IMR-90 (cell line): ENCODE measurements around the gene ATP1B2.

ENCODE experiments used
- CEBPB ChIP-seq: IDR thresholded peaks from 2 replicates; pipeline ENCODE4 v1.6.1; 2012; ENCODE audit warnings: low read depth, low read length, improper control_type of control experiment
- FOS ChIP-seq: fragments of 150-350 bp; IDR thresholded peaks from 2 replicates; pipeline ENCODE4 v1.6.1; 2016; ENCODE audit warnings: low read depth, low read length
- MAFK ChIP-seq: IDR thresholded peaks from 2 replicates; pipeline ENCODE4 v1.6.1; 2012; ENCODE audit warnings: low read depth, low read length, improper control_type of control experiment
- MAZ ChIP-seq: IDR thresholded peaks from 2 replicates; pipeline ENCODE4 v1.6.1; 2012; ENCODE audit warnings: low read depth, mild to moderate bottlenecking, low read length, improper control_type of control experiment, moderate library complexity, borderline replicate concordance
- MXI1 ChIP-seq: IDR thresholded peaks from 2 replicates; pipeline ENCODE4 v1.6.1; 2012; ENCODE audit warnings: low read depth, mild to moderate bottlenecking, low read length, moderate library complexity, borderline replicate concordance
- POLR2A ChIP-seq: IDR thresholded peaks from 2 replicates; pipeline ENCODE4 v1.6.1; 2012; ENCODE audit warnings: mild to moderate bottlenecking, low read depth, low read length
- RCOR1 ChIP-seq: IDR thresholded peaks from 2 replicates; pipeline ENCODE4 v1.6.1; 2012; ENCODE audit warnings: mild to moderate bottlenecking, low read length, improper control_type of control experiment; ENCODE audit not compliant: insufficient replicate concordance
- RFX5 ChIP-seq: IDR thresholded peaks from 2 replicates; pipeline ENCODE4 v1.8.0; 2012; ENCODE audit warnings: low read depth, mild to moderate bottlenecking, low read length, moderate library complexity
- TF ChIP-seq, protein P1 (sequence below): conservative IDR thresholded peaks from 2 replicates; pipeline ENCODE4 v1.5.1; 2012; ENCODE audit warnings: mild to moderate bottlenecking, low read depth, low read length, improper control_type of control experiment
- TF ChIP-seq, protein P2 (sequence below): fragments of 150-350 bp; IDR thresholded peaks from 2 replicates; pipeline ENCODE4 v1.6.1; 2017; ENCODE audit warnings: mild to moderate bottlenecking, antibody characterized with exemption, low read length, low read depth
- TF ChIP-seq, protein P3 (sequence below): fragments of 150-350 bp; IDR thresholded peaks from 2 replicates; pipeline ENCODE4 v1.6.1; 2016; ENCODE audit warnings: low read depth, mild to moderate bottlenecking, low read length, moderate library complexity, borderline replicate concordance

DNA sequence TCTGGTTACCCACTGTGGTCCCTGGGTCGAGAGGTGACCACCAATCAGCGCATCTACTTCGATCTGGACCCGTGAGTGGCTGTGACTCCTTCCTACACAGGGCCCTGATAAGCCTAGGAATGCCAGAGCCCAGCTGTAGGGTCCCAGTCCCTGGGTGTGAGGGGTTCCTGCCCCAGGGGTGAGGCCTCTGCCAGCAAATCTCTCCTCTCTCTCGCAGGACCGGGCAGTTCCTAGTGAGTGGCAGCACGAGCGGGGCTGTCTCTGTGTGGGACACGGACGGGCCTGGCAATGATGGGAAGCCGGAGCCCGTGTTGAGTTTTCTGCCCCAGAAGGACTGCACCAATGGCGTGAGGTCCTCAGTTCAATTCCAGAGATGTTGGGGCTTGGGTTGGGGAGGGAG lies 52.0 kb downstream of the ATP1B2 start:
- TF ChIP-seq, protein P1, sequence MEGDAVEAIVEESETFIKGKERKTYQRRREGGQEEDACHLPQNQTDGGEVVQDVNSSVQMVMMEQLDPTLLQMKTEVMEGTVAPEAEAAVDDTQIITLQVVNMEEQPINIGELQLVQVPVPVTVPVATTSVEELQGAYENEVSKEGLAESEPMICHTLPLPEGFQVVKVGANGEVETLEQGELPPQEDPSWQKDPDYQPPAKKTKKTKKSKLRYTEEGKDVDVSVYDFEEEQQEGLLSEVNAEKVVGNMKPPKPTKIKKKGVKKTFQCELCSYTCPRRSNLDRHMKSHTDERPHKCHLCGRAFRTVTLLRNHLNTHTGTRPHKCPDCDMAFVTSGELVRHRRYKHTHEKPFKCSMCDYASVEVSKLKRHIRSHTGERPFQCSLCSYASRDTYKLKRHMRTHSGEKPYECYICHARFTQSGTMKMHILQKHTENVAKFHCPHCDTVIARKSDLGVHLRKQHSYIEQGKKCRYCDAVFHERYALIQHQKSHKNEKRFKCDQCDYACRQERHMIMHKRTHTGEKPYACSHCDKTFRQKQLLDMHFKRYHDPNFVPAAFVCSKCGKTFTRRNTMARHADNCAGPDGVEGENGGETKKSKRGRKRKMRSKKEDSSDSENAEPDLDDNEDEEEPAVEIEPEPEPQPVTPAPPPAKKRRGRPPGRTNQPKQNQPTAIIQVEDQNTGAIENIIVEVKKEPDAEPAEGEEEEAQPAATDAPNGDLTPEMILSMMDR, result no peak
- TF ChIP-seq POLR2A, result no peak
- TF ChIP-seq RCOR1, result no peak
- TF ChIP-seq RFX5, result no peak
- no peak for TF ChIP-seq MAFK
- no peak for TF ChIP-seq CEBPB
- TF ChIP-seq, protein P2, sequence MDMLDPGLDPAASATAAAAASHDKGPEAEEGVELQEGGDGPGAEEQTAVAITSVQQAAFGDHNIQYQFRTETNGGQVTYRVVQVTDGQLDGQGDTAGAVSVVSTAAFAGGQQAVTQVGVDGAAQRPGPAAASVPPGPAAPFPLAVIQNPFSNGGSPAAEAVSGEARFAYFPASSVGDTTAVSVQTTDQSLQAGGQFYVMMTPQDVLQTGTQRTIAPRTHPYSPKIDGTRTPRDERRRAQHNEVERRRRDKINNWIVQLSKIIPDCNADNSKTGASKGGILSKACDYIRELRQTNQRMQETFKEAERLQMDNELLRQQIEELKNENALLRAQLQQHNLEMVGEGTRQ, result no peak
- TF ChIP-seq, protein P3, sequence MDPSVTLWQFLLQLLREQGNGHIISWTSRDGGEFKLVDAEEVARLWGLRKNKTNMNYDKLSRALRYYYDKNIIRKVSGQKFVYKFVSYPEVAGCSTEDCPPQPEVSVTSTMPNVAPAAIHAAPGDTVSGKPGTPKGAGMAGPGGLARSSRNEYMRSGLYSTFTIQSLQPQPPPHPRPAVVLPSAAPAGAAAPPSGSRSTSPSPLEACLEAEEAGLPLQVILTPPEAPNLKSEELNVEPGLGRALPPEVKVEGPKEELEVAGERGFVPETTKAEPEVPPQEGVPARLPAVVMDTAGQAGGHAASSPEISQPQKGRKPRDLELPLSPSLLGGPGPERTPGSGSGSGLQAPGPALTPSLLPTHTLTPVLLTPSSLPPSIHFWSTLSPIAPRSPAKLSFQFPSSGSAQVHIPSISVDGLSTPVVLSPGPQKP, result no peak
- no peak for TF ChIP-seq MXI1
- no peak for TF ChIP-seq FOS
- TF ChIP-seq MAZ, result no peak
